Gastrocnemius medialis (tissue), 4 donors: ENCODE measurements around the gene PLD3. TPM values are rescaled to one million over a fixed set of nuclear protein-coding genes. Genes with fewer than 3 reads are reported as not detected.
A peak's percentile ranks its signal among the peaks of the same experiment; 100 is the strongest.
"Not testable (repeated sequence)": the region's sequence is repeated elsewhere in the genome, so short reads cannot be mapped to it uniquely, and the experiment has no call there.

Source experiments
- ATAC-seq, 2 donors: fragments of 150-250 bp; one replicate each; pipeline ENCODE4 v1.9.1; 2016
- DNase-seq, 2 donors: peaks; one replicate each; pipeline ENCODE4 v3.0.0-alpha.2; 2019
- H3K27ac ChIP-seq, 4 donors: fragments of 200-600 bp; sonication (generic); 1 replicate in 1 of 4; 2 replicates in 3 of 4; pipeline ENCODE4 v1.5.1; 2016 to 2018; ENCODE audit warnings: mild to moderate bottlenecking in 2 of 4, moderate library complexity in 1 of 4
- H3K27me3 ChIP-seq, 3 donors: fragments of 200-600 bp; sonication (generic) in 2 of 3; 1 replicate in 1 of 3; 2 replicates in 2 of 3; pipeline versions ENCODE4 v1.5.1 to v1.6.0; 2016 to 2019; ENCODE audit warnings: mild to moderate bottlenecking in 1 of 3, moderate library complexity in 1 of 3
- H3K36me3 ChIP-seq, 2 donors: fragments of 200-600 bp; sonication (generic) in 1 of 2; one replicate each; pipeline ENCODE4 v1.5.1; 2017 to 2018
- H3K4me1 ChIP-seq, 2 donors: fragments of 200-600 bp; sonication (generic) in 1 of 2; one replicate each; pipeline ENCODE4 v1.5.1; 2016 to 2017; ENCODE audit warnings: mild to moderate bottlenecking in 2 of 2
- H3K4me3 ChIP-seq, 4 donors: fragments of 200-600 bp; sonication (generic) in 3 of 4; 1 replicate in 1 of 4; 2 replicates in 3 of 4; pipeline ENCODE4 v1.5.1; 2016 to 2019; ENCODE audit warnings: mild to moderate bottlenecking in 2 of 4
- H3K9me3 ChIP-seq, 3 donors: fragments of 200-600 bp; sonication (generic) in 2 of 3; 1 replicate in 1 of 3; 2 replicates in 2 of 3; pipeline ENCODE4 v1.5.1; 2016 to 2019
- CTCF ChIP-seq, 5 experiments: fragments of 450-650 bp in 3 of 5; fragments of 200-600 bp in 2 of 5; sonication (generic) in 2 of 5; IDR thresholded peaks in 4 of 5; conservative IDR thresholded peaks in 1 of 5; 1 replicate in 4 of 5; 2 replicates in 1 of 5; pipeline ENCODE4 v1.5.1; 2016 to 2019; ENCODE audit warnings: antibody characterized with exemption in 5 of 5, mild to moderate bottlenecking in 3 of 5, moderate library complexity in 3 of 5
- POLR2A ChIP-seq, 2 donors: fragments of 450-650 bp; IDR thresholded peaks; one replicate each; pipeline ENCODE4 v1.6.1; 2017; ENCODE audit warnings: antibody characterized with exemption in 2 of 2, mild to moderate bottlenecking in 2 of 2, moderate library complexity in 2 of 2
- in situ Hi-C, 4 donors: fragments of 200-750 bp; cut with MboI; loops; one replicate each; pipeline versions ENCODE4 v1.15.0 to v1.8.0; 2017; ENCODE audit warnings: low sequenced_read_pairs in 4 of 4
- intact Hi-C: fragments of 100-400 bp; cut with DNase I; formaldehyde crosslinking; loops from one replicate; pipeline ENCODE4 v1.15.1; 2023; ENCODE audit warnings: low total_unique reads
- total RNA-seq, 4 donors: library from RNA; depleted of rRNA; stranded (reverse); fragments of >200 nt; gene quantifications; one replicate each; pipeline versions ENCODE4 v1.1.0 to v1.2.3, GENCODE V29; 2016

PLD3 gene
- total RNA-seq, 4 donors from 2014 or later: 136 to 198 (median 190) TPM

GRCh38 chr19:40367577-40368434 lies 19.3 kb downstream of the PLD3 start:
- Histone ChIP-seq H3K4me3 (no peak overlapping the region), H3K27ac (peak overlapping the region in 3 of 4 donors; percentile 6 to 45 (median 35)), H3K9me3 (no peaks in the 10 kb centered on the region), H3K27me3 (no peaks in the 10 kb centered on the region), H3K4me1 (peaks cover 8 to 10% of the 10 kb centered on the region in 2 donors), H3K36me3 (peaks cover 0 to 35% of the 10 kb centered on the region in 2 donors)
- peak in 1 of 2 donors; percentile 46 for DNase-seq
- intact Hi-C loops (no loop called here), in situ Hi-C loops (no loop called here)
- no peak for TF ChIP-seq CTCF (IDR thresholded peaks at IDR 0.05 in 4 of 5, conservative IDR thresholded peaks at IDR 0.05 in 1 of 5)
- TF ChIP-seq POLR2A (IDR thresholded peaks at IDR 0.05): no peak
- peak in 1 of 2 donors; percentile 64 for ATAC-seq

- in situ Hi-C loops: no loop called here
- Histone ChIP-seq H3K36me3 (peaks cover 0 to 55% of the 10 kb centered on the region in 2 donors), H3K27me3 (no peaks in the 10 kb centered on the region), H3K4me1 (peaks cover 8 to 10% of the 10 kb centered on the region in 2 donors), H3K27ac (no peak overlapping the region), H3K9me3 (no peaks in the 10 kb centered on the region), H3K4me3 (no peak overlapping the region)
- intact Hi-C loops: no loop called here
- TF ChIP-seq CTCF (IDR thresholded peaks at IDR 0.05 in 4 of 5, conservative IDR thresholded peaks at IDR 0.05 in 1 of 5) (no peak), POLR2A (IDR thresholded peaks at IDR 0.05) (no peak)
- ATAC-seq (no peak), DNase-seq (no peak)
Measured at GRCh38 chr19:40369797-40370196, 21.3 kb downstream of the PLD3 start.

GRCh38 chr19:40370253-40370652 lies 21.8 kb downstream of the PLD3 start:
- H3K27me3 ChIP-seq, ATAC-seq, in situ Hi-C loops, H3K4me3 ChIP-seq, DNase-seq, intact Hi-C loops, H3K27ac ChIP-seq, H3K9me3 ChIP-seq, H3K4me1 ChIP-seq: not testable (repeated sequence)
- H3K36me3 ChIP-seq: peaks cover 0 to 59% of the 10 kb centered on the region in 2 donors

GRCh38 chr19:40370997-40371801 lies 22.7 kb downstream of the PLD3 start:
- Histone ChIP-seq H3K4me1 (peaks cover 8 to 10% of the 10 kb centered on the region in 2 donors), H3K27ac (no peak overlapping the region), H3K36me3 (peaks cover 0 to 62% of the 10 kb centered on the region in 2 donors), H3K4me3 (no peak overlapping the region), H3K27me3 (no peaks in the 10 kb centered on the region), H3K9me3 (no peaks in the 10 kb centered on the region)
- intact Hi-C loops: no loop called here
- ATAC-seq: no peak
- no peak for DNase-seq
- in situ Hi-C loops: no loop called here
- no peak for TF ChIP-seq POLR2A (IDR thresholded peaks at IDR 0.05)
- no peak for TF ChIP-seq CTCF (IDR thresholded peaks at IDR 0.05 in 4 of 5, conservative IDR thresholded peaks at IDR 0.05 in 1 of 5)

- Histone ChIP-seq H3K4me1 (peaks cover 8 to 10% of the 10 kb centered on the region in 2 donors), H3K27ac (no peak overlapping the region), H3K27me3 (no peaks in the 10 kb centered on the region), H3K9me3 (no peaks in the 10 kb centered on the region), H3K4me3 (no peak overlapping the region), H3K36me3 (peaks cover 0 to 63% of the 10 kb centered on the region in 2 donors)
- no peak for DNase-seq
- no peak for TF ChIP-seq CTCF (IDR thresholded peaks at IDR 0.05 in 4 of 5, conservative IDR thresholded peaks at IDR 0.05 in 1 of 5)
- TF ChIP-seq POLR2A (IDR thresholded peaks at IDR 0.05): no peak
- in situ Hi-C loops (no loop called here), intact Hi-C loops (no loop called here)
- ATAC-seq: no peak
Measured at GRCh38 chr19:40371802-40372122, 23.3 kb downstream of the PLD3 start.
